ENCODE measurements around the gene MOGAT3.

Gene MOGAT3

DNA sequence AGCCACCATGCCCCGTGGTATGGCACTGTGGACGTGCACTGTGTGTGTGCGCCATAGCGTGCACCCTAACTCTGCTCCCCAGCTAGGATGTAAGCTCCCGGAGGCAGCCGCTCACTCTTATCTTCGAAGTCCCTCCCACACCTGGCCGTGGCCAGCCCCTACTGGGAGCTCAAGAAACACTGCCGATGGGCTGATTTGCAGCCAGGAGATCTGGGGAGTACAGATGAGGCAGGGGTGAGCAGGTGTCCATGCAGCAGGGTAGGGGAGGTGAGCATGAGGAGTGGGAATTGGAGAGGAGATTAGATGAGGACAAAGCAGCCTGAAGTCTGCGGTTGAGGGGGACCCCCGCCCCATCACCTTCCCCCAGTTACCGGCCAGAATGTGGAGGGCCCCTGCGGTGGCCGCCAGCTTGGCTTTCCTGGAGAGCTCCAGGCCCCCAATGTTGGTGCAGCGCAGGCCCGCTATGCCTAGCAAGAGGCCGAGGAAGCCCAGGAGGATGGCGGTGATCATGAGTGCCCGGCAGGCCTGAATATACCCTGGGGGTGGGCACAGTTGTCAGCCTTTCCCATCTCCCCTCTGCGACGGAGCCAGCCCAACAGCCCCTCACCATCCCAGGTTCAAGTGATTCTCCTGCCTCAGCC is 33.2 kb upstream of the MOGAT3 start:
- no peak for DNase-seq (ENCODE audit: low read depth)

DNA sequence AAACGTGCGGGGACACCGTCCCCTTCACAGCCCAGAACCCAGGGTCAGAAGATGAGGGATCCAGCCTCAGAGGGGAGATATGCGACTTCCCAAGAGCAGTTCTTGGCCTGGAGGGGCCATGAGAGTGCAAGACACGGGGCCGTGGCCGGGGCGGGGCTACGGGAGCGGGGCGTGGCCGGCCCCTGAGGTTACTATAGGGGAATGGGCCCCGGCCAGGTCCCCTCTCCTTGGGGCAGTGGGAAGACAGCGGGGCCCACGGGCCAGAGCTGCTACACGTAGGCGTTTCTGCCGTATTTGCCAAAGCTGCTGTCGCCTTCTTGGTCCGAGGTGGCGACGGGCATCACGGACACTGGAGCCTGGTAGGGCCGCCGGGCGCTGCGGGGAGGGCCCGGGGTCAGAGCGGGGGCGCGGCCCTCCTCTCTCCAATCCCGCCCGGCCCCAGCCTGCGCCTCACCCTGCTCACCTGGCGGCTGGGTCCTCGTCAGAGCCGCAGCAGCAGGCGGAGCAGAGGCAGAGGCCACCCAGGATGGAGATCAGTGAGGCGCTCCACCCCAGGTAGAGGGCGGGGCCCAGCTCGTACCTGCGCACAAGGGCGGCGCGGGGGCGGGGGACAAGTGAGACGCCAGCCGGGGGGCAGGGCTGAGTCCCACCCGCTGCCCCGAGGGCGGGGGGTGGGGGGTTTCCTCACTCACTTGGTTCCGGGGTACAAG is 31.5 kb upstream of the MOGAT3 start:
- no peak for DNase-seq (ENCODE audit: low read depth)

- no peak for DNase-seq (ENCODE audit: low read depth)
Observed at GRCh38 chr7:101231644-101232043, 30.8 kb upstream of the MOGAT3 start.

DNA sequence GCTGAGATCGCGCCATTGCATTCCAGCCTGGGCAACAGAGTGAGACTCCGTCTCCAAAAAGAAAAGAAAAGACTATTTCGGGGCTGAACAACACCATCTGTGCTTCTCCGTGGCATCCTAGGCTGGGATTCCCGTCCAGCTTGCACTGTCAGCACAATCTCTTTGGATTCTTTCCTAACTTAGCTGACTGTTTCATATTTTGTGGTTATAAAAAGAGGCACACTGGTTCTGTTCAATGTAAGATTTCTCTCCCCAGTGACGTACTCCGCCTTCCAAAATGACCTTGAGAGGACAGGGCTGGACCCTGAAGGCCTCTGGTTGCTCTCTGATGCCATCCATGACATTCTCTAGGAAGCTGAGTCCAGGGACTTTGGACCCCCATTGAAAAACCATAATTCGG is 25.9 kb upstream of the MOGAT3 start:
- DNase-seq (ENCODE audit: low read depth), result no peak

- DNase-seq (ENCODE audit: low read depth), result no peak
Observed at GRCh38 chr7:101225650-101226049, 24.8 kb upstream of the MOGAT3 start.

DNA sequence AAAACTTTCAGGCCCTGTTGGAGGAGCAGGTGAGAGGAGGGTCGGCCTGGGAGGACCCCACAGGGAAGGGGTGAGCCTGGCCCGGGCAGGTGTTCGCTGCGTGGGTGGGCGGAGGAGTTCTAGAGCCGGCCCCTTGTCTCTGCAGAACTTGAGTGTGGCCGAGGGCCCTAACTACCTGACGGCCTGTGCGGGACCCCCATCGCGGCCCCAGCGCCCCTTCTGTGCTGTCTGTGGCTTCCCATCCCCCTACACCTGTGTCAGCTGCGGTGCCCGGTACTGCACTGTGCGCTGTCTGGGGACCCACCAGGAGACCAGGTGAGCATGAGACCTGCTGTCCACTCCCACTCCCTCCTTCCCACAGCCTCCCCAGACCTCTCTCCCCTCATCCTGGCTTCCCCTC is 22.7 kb upstream of the MOGAT3 start:
- DNase-seq (ENCODE audit: low read depth), result no peak

- no peak for DNase-seq (ENCODE audit: low read depth)
Observed at GRCh38 chr7:101222275-101222830, 21.5 kb upstream of the MOGAT3 start.

- no peak for DNase-seq (ENCODE audit: low read depth)
Observed at GRCh38 chr7:101220295-101220694, 19.5 kb upstream of the MOGAT3 start.

- no peak for DNase-seq (ENCODE audit: low read depth)
Observed at GRCh38 chr7:101218236-101219125, 17.6 kb upstream of the MOGAT3 start.

DNA sequence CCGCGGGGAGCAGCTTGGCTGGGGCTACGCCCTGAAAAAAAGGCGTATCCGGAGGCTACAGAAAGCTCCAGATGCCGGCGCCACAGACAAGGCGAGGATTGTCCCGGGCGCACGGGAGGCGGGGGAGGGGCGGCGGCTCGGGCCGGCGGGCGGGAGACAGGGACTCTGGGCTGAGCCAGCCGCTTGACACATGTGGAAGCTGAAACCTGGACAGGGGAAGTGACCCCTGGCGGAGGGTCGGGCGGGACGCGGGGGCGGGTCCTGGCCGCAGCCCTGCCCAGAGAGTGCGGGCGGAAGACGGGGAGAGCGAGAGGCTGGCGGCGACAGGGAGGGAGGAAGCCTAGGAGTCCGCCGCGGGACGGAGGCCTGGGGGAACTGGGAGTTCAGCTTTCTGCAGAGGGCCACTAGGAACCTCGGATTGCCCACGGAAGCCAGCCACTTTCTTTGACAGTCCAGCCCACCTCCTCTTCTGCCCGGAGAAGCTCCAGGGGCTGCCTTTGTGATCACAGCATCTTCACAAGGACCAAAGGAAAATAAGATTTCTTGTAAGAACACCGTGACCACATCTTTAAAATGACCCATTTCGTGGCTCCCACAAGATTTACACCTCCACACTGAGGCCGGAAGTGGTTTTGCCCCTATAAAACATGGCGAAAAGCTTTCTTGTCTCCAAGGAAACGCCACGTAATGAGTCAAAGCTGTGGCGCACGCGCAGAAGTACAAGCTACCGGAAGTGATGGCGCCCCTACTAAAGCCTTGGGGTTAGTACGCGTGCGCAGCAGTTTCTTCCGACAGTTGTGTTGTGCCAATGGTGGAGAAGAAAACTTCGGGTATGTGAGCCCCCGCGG is 16.8 kb upstream of the MOGAT3 start, which contains the start of the genes PLOD3 and ZNHIT1:
Gene PLOD3, minus strand, starts transcription at position 194 of the 848 bp plus-strand sequence. CDS start 307 bp downstream, outside the sequence.
Gene ZNHIT1, plus strand, starts transcription at position 778 of the 848 bp plus-strand sequence. Its CDS starts 31 bp downstream, at position 809.
- DNase-seq (ENCODE audit: low read depth), result peak; percentile 88

- no peak for DNase-seq (ENCODE audit: low read depth)
Observed at GRCh38 chr7:101216860-101217387, 16.1 kb upstream of the MOGAT3 start.

DNA sequence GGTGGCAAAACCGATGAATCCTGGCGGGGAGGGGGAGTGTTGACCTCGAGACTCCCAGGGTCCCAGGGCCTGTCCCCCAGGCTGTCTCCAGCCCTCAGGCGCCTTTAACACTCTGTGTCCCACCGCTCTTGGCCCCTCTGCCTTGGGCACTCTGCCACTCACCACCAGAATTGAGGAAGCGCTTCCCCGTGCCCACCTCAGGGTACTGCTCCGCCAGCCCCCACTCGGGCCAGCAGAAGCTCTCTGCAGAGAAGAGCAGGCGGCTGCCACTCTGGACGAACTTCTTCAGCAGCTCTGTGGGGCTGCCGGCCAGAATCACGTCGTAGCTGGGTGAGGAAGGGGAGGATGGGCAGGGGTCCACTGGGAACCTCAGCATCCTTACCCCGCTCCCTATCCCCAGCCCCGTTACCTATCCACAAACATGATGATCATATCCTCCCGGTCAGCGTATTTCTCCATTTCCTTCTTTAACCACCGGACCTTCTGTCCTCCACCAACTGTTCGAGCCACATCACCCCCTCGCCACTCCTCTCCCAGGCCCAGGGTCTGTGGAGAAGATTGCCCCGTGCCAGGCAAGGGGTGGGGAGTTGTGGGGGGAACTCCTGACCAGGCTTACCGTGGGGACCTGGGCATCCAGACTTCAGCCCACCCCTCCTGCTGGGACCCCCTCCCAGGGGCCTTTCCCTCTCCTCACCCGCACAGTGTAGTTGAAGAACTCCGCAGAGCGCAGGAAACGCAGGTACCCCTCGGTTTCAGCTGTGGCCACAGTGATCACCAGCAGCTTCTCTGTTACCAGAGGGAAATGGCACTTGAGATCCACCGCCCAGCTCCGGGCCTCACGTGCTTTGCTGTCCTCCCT is 15.4 kb upstream of the MOGAT3 start:
- no peak for DNase-seq (ENCODE audit: low read depth)

DNA sequence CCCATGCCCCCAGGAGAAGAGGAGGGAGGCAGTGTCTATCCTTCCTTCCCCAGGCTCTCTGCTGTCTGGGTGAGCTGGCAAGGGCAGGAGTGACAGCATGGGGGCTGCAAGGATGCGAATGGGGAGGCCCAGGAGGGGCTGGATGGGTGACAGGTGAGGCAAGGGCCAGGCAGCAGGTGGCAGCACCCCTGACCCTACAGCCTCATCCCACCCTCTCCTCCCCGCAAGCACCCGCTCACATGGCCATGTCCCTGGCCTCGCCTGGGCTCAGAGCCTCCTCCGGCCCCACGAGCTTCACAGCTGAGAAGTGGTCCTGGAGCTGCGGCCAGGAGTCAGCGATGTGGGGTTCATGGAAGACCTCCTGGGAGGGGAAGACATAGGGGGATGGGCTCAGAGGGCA is 11.2 kb upstream of the MOGAT3 start:
- DNase-seq (ENCODE audit: low read depth), result no peak

DNA sequence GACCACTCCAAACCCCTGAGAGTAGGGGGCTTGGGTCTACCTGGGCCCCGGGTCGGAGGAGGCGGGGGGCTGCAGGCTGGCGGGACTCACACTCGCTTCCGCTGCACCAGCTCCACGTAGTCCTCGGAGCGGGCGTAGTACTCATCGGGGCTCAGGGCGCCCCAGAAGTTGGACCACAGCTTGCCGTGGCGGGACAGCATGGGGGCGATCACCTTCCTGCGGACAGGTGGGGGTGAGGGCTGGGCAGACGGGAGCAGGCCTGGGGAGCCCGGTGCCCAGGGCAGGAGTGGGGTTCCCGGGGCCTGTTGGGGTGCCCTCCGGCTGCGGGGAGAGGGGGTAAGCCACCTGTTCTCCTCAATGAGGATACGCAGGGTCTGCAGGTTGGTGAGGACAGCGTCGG is 10.7 kb upstream of the MOGAT3 start:
- DNase-seq (ENCODE audit: low read depth), result no peak

DNA sequence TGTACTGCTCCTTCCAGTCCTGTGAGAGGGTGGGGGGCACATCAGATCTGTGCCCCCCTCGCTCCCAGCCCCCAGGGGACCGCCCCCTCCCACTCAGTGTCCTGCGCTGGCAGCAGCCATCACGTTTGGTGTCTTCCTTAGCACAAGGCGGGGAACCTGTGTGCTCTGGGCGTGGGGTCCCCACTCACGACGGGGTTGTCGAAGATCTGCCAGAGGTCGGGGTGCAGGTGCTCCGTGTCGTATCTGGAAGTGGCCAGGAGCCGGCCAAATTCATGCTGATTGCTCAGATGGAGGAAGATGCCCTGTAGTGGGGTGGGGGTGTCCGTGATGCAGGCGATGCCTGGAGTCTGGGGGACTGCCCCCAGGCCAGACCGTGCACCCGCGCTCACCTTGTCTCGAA is 9.3 kb upstream of the MOGAT3 start:
- DNase-seq (ENCODE audit: low read depth), result no peak

DNA sequence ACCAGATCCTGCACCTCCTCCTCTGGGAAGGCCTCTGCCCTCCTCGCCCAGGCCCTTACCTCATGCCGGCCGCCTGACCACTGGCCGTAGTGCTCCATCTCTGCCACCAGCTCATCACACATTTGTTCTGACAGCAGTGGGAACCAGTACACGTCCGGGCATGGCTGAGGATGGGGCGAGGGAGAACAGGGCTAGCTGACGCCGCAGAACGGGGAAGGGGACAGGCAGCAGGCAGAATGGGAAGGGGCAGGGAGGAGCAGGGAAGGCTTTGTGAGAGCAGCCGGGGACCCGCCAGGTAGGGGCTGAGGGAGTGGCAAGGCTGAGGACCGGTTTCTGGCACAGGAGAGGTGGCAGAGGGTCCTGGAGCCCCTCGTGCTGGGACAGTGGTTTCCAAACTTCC is 8.0 kb upstream of the MOGAT3 start:
- no peak for DNase-seq (ENCODE audit: low read depth)

DNA sequence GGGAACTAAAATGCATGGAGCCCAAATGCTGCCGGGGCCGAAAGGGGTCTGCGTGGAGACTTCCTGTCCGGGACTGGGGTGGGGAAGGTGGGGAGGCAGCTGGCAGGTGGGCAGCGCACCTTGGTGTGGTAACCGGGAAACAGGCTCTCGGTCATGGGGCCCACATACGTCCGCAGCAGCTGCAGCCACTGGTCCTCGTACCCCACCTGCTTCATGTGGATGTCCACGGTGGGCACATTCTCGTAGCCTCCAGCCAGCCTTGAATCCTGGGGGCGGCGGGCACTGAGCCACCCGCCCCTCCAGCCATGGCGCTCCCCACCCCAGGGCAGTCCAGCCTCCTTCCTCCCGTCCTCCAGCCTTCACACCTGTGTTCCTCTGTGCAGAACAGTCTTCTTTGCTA is 6.6 kb upstream of the MOGAT3 start:
- no peak for DNase-seq (ENCODE audit: low read depth)

GRCh38 chr7:101206665-101207042 is 5.8 kb upstream of the MOGAT3 start:
- no peak for DNase-seq (ENCODE audit: low read depth)

GRCh38 chr7:101205901-101206664 is 5.2 kb upstream of the MOGAT3 start:
- DNase-seq (ENCODE audit: low read depth), result no peak

Data from stimulated activated CD8-positive, alpha-beta memory T cell treated with anti-CD3 and anti-CD28 coated beads, Interleukin-7, amount 100 ng/mL, for 24 hours (primary cell).